K562 (cell line): ENCODE results near the gene PRSS35.

Experiments
- E2F4 ChIP-seq: sonication (generic); formaldehyde crosslinking; IDR thresholded peaks from 2 replicates; pipeline ENCODE4 v1.8.0; 2022; ENCODE audit warnings: mild to moderate bottlenecking, low read depth, missing genetic modification reagents
- E4F1 ChIP-seq: fragments of 250-450 bp; sonication (Bioruptor Pico); IDR thresholded peaks from 2 replicates; pipeline ENCODE4 v1.5.0; 2021; ENCODE audit warnings: mild to moderate bottlenecking, borderline replicate concordance
- EP300 ChIP-seq: IDR thresholded peaks from 2 replicates; pipeline ENCODE4 v1.6.1; 2012; ENCODE audit warnings: low read length, improper control_type of control experiment
- MTA3 ChIP-seq: fragments of 450-650 bp; formaldehyde crosslinking; IDR thresholded peaks from 2 replicates; pipeline ENCODE4 v1.6.1; 2017; ENCODE audit warnings: mild to moderate bottlenecking, borderline replicate concordance
- SMARCA5 ChIP-seq: fragments of 450-650 bp; IDR thresholded peaks from 2 replicates; pipeline ENCODE4 v1.6.1; 2016

GRCh38 chr6:83518816-83519480 is 6.6 kb downstream of the PRSS35 start:
- TF ChIP-seq E4F1 (no peak), MTA3 (no peak), E2F4 (CRISPR knock-in tag) (no peak), SMARCA5 (no peak), EP300 (no peak)
